B cell (primary cell): ENCODE measurements around the gene ABCG1. TPM values are rescaled to one million over a fixed set of nuclear protein-coding genes. Genes with fewer than 3 reads are reported as not detected.
A peak's percentile ranks its signal among the peaks of the same experiment; 100 is the strongest.

ENCODE experiments used
- ATAC-seq: fragments of 200-7000 bp; cut with Tn5 transposase; one replicate; pipeline ENCODE4 v1.10.0; 2021; ENCODE audit warnings: low read depth, mild to moderate bottlenecking, moderate number of reproducible peaks, moderate library complexity
- CTCF ChIA-PET: fragments of 350-600 bp; sonication (Branson Sonifier 250); formaldehyde crosslinking; loops from one replicate; lab custom pipeline; 2021; ENCODE audit warnings: antibody characterized with exemption, inconsistent platforms; lab: Charles Lee
- POLR2A ChIA-PET: fragments of 350-600 bp; sonication (Branson Sonifier 250); formaldehyde crosslinking; loops from one replicate; lab custom pipeline; 2021; ENCODE audit warnings: antibody characterized with exemption; lab: Charles Lee
- DNase-seq: peaks from one replicate; pipeline ENCODE4 v3.0.0; 2013
- H2AFZ ChIP-seq: 2 replicates; pipeline ENCODE4 v1.6.1; 2012; ENCODE audit warnings: mild to moderate bottlenecking, low read depth, low read length; ENCODE audit not compliant: insufficient read depth, poor library complexity, severe bottlenecking
- H3K27ac ChIP-seq, 2 donors: 1 replicate in 1 of 2; 2 replicates in 1 of 2; pipeline ENCODE4 v1.5.1; 2012 to 2013; ENCODE audit warnings: low read length in 2 of 2, mild to moderate bottlenecking in 2 of 2, moderate library complexity in 1 of 2
- H3K27me3 ChIP-seq, 4 experiments: fragments of 200-600 bp in 1 of 4; sonication (generic) in 1 of 4; replicated peaks in 1 of 4; 1 replicate in 2 of 4; 2 replicates in 2 of 4; pipeline versions ENCODE4 v1.6.1 to v1.7.0; 2013 to 2016; ENCODE audit warnings: low read length in 3 of 4, mild to moderate bottlenecking in 2 of 4, mixed read lengths in 1 of 4, moderate library complexity in 1 of 4; ENCODE audit not compliant: insufficient read depth in 4 of 4, control insufficient read depth in 3 of 4; ENCODE audit errors: control extremely low read depth in 1 of 4
- H3K36me3 ChIP-seq, 2 experiments: replicated peaks in 1 of 2; 1 replicate in 1 of 2; 2 replicates in 1 of 2; pipeline versions ENCODE4 v1.6.1 to v1.7.1; 2013; ENCODE audit warnings: low read length in 1 of 2; ENCODE audit not compliant: insufficient read depth in 2 of 2, control insufficient read depth in 1 of 2; ENCODE audit errors: control extremely low read depth in 1 of 2, extremely low read depth in 1 of 2
- H3K4me1 ChIP-seq, 2 donors: fragments of 200-600 bp in 1 of 2; sonication (generic) in 1 of 2; 1 replicate in 1 of 2; 2 replicates in 1 of 2; pipeline versions ENCODE4 v1.5.1 to v1.6.1; 2013 to 2017; ENCODE audit warnings: low read length in 2 of 2; ENCODE audit not compliant: control insufficient read depth in 2 of 2, insufficient read depth in 2 of 2
- H3K4me2 ChIP-seq: replicated peaks from 2 replicates; pipeline ENCODE3; 2012; ENCODE audit warnings: mild to moderate bottlenecking, low read depth, low read length; ENCODE audit not compliant: poor library complexity, severe bottlenecking
- H3K4me3 ChIP-seq, 5 experiments: fragments of 200-600 bp in 1 of 5; sonication (generic) in 1 of 5; 1 replicate in 3 of 5; 2 replicates in 2 of 5; pipeline versions ENCODE4 v1.5.1 to v1.7.0; 2011 to 2016; ENCODE audit warnings: low read length in 4 of 5, mild to moderate bottlenecking in 4 of 5, low read depth in 2 of 5, control low read depth in 1 of 5, moderate library complexity in 1 of 5; ENCODE audit not compliant: insufficient read depth in 1 of 5; ENCODE audit errors: control extremely low read depth in 1 of 5, extremely low read depth in 1 of 5
- H3K79me2 ChIP-seq: fragments of 200-600 bp; sonication (generic); one replicate; pipeline ENCODE4 v1.6.0; 2016; ENCODE audit warnings: low read length; ENCODE audit not compliant: control insufficient read depth, insufficient read depth
- H3K9ac ChIP-seq: fragments of 200-600 bp; sonication (generic); 2 replicates; pipeline ENCODE4 v1.6.1; 2017; ENCODE audit warnings: mild to moderate bottlenecking, low read length, moderate library complexity
- H3K9me3 ChIP-seq, 3 donors: one replicate each; pipeline versions ENCODE4 v1.6.1 to v1.7.1; 2013; ENCODE audit warnings: low read length in 2 of 3; ENCODE audit not compliant: control insufficient read depth in 2 of 3, insufficient read depth in 1 of 3; ENCODE audit errors: control extremely low read depth in 1 of 3
- H4K20me1 ChIP-seq: 2 replicates; pipeline ENCODE4 v1.6.0; 2012; ENCODE audit warnings: mild to moderate bottlenecking, low read length; ENCODE audit not compliant: insufficient read depth, control insufficient read depth, poor library complexity, severe bottlenecking
- H3K27ac Mint-ChIP-seq: one replicate; pipeline ENCODE4 v1.8.0; 2021; ENCODE audit warnings: mixed read lengths
- H3K27me3 Mint-ChIP-seq: one replicate; pipeline ENCODE4 v1.8.0; 2021; ENCODE audit warnings: mixed read lengths
- H3K4me1 Mint-ChIP-seq: one replicate; pipeline ENCODE4 v1.8.0; 2021; ENCODE audit warnings: mixed read lengths
- H3K4me3 Mint-ChIP-seq: one replicate; pipeline ENCODE4 v1.8.0; 2021; ENCODE audit warnings: mixed read lengths
- H3K9me3 Mint-ChIP-seq: one replicate; pipeline ENCODE4 v1.8.0; 2022; ENCODE audit warnings: mixed read lengths; ENCODE audit not compliant: insufficient read depth
- CTCF ChIP-seq: fragments of 200-600 bp; IDR thresholded peaks from one replicate; pipeline ENCODE4 v1.8.0; 2022; ENCODE audit warnings: antibody characterized with exemption, mild to moderate bottlenecking
- EZH2 ChIP-seq: IDR thresholded peaks from 2 replicates; pipeline ENCODE4 v1.6.1; 2012; ENCODE audit warnings: borderline replicate concordance, low read depth, mild to moderate bottlenecking, moderate library complexity, low read length; ENCODE audit not compliant: insufficient read depth, poor library complexity, severe bottlenecking
- WGBS: methylation state at CpG from one replicate; pipeline ENCODE4 v1.1.5; 2013; ENCODE audit warnings: missing lambda C conversion rate; ENCODE audit not compliant: insufficient coverage; 5-methylcytosine and 5-hydroxymethylcytosine counted together
- intact Hi-C: fragments of 100-400 bp; cut with micrococcal nuclease; formaldehyde crosslinking; loops from one replicate; pipeline ENCODE4 v1.10.0; 2022
- polyA plus RNA-seq: library from polyadenylated mRNA; depleted of rRNA; stranded (reverse); fragments of >200 nt; gene quantifications from 2 replicates; pipeline ENCODE4 v1.2.3, GENCODE V29; 2012
- total RNA-seq, 2 donors: library from RNA; stranded (reverse); fragments of 120-200 nt in 1 of 2; gene quantifications; 1 replicate in 1 of 2; 2 replicates in 1 of 2; pipeline versions ENCODE4 v1.2.3 to v1.2.4, GENCODE V29; 2013 to 2022

ABCG1 gene
- total and polyA plus RNA-seq, 2 donors (not counting 1 experiment from before 2014, with no cell fraction given), result 8.7 to 27.5 TPM

GRCh38 chr21:42235593-42235992, 16.7 kb downstream of the ABCG1 start:
- CTCF ChIA-PET, result interaction anchor here (1.0 to 4.7 kb wide), 5 partner anchors 15 to 90 kb away, joined by 3 to 36 read pairs (median 4); partner anchors contain the start of gene ABCG1
- H3K9me3 ChIP-seq, result no peaks in the 10 kb centered on the region
- peaks cover 0 to 5% of the 10 kb centered on the region in 2 experiments for H3K36me3 ChIP-seq
- Mint-ChIP-seq H3K9me3 (no peaks in the 10 kb centered on the region), H3K4me3 (peak overlapping the region; percentile 77), H3K27me3 (no peaks in the 10 kb centered on the region), H3K4me1 (peaks cover 85% of the 10 kb centered on the region), H3K27ac (peak overlapping the region; percentile 46)
- no peak overlapping the region for H3K27ac ChIP-seq
- peaks cover 42% of the 10 kb centered on the region for H4K20me1 ChIP-seq
- H3K4me2 ChIP-seq, result peak overlapping the region; percentile 91
- POLR2A ChIA-PET, result interaction anchor here (1.9 kb wide), 1 partner anchor 14 kb away, joined by 5 read pairs; no protein-coding TSS in a partner anchor
- H3K4me3 ChIP-seq, result peak overlapping the region in 1 of 5 experiments; percentile 62
- TF ChIP-seq CTCF (no peak), EZH2 (no peak)
- intact Hi-C loops, result loop anchor here (10.0 kb wide), 1 partner anchor 871 kb away; the partner anchor contains the start of gene MX2
- DNase-seq (no peak), ATAC-seq (no peak)
- peaks cover 77 to 86% of the 10 kb centered on the region in 2 donors for H3K4me1 ChIP-seq
- H2AFZ ChIP-seq, result no peak overlapping the region
- WGBS, result 92% methylated on average over 9 of the region's 9 CpGs
- no peak overlapping the region for H3K9ac ChIP-seq
- no peaks in the 10 kb centered on the region for H3K27me3 ChIP-seq
- peaks cover 77% of the 10 kb centered on the region for H3K79me2 ChIP-seq

- Histone ChIP-seq H3K4me1 (peaks cover 75 to 82% of the 10 kb centered on the region in 2 donors), H3K79me2 (peaks cover 77% of the 10 kb centered on the region), H2AFZ (no peak overlapping the region), H3K27me3 (no peaks in the 10 kb centered on the region), H3K9me3 (no peaks in the 10 kb centered on the region), H3K4me2 (peak overlapping the region; percentile 91), H3K36me3 (peaks cover 0 to 2% of the 10 kb centered on the region in 2 experiments), H3K27ac (no peak overlapping the region), H4K20me1 (peaks cover 43% of the 10 kb centered on the region), H3K9ac (no peak overlapping the region), H3K4me3 (no peak overlapping the region)
- Mint-ChIP-seq H3K4me3 (peak overlapping the region; percentile 77), H3K27me3 (no peaks in the 10 kb centered on the region), H3K27ac (peak overlapping the region; percentile 53), H3K9me3 (no peaks in the 10 kb centered on the region), H3K4me1 (peaks cover 83% of the 10 kb centered on the region)
- WGBS, result 97% methylated on average over 9 of the region's 10 CpGs
- POLR2A ChIA-PET, result no interaction called here
- intact Hi-C loops, result loop anchor here (10.0 kb wide), 1 partner anchor 871 kb away; the partner anchor contains the start of gene MX2
- DNase-seq (no peak), ATAC-seq (no peak)
- CTCF ChIA-PET, result interaction anchor here (1.0 to 4.7 kb wide), 4 partner anchors 15 to 90 kb away, joined by 3 to 36 read pairs (median 4); partner anchors contain the start of gene ABCG1
- no peak for TF ChIP-seq EZH2
- no peak for TF ChIP-seq CTCF
These were observed 17.1 kb downstream of the ABCG1 start for GRCh38 chr21:42236014-42236413.
